SU-DHL-6 (cell line): Measurements from ENCODE around the gene CTNNBL1.
A peak's percentile ranks its signal among the peaks of the same experiment; 100 is the strongest.

Experiments
- H2AFZ ChIP-seq: fragments of 200-600 bp; sonication (generic); 2 replicates; pipeline ENCODE4 v1.6.1; 2014; ENCODE audit warnings: low read depth, mild to moderate bottlenecking, moderate library complexity, mixed read lengths, antibody characterized with exemption, low read length; ENCODE audit not compliant: severe bottlenecking
- H3F3A ChIP-seq: fragments of 200-600 bp; shearing (Covaris generic); 2 replicates; pipeline ENCODE4 v1.6.0; 2016; ENCODE audit warnings: antibody characterized with exemption, mild to moderate bottlenecking; ENCODE audit not compliant: insufficient read depth
- H3K27ac ChIP-seq: fragments of 200-600 bp; sonication (generic); 2 replicates; pipeline ENCODE4 v1.5.1; 2016; ENCODE audit warnings: low read depth, mild to moderate bottlenecking, low read length, moderate library complexity, mixed read lengths
- H3K27me3 ChIP-seq: fragments of 200-600 bp; sonication (generic), shearing (Covaris generic); 2 replicates; pipeline ENCODE4 v1.6.0; 2014; ENCODE audit warnings: mild to moderate bottlenecking, low read length
- H3K36me3 ChIP-seq: fragments of 200-600 bp; sonication (generic); 2 replicates; pipeline ENCODE4 v1.6.1; 2014; ENCODE audit warnings: mild to moderate bottlenecking, low read length, mixed read lengths
- H3K4me2 ChIP-seq: fragments of 300-600, 200-600 bp; shearing (Covaris generic), sonication (generic); 2 replicates; pipeline ENCODE4 v1.6.0; 2014; ENCODE audit warnings: low read length, low read depth, mild to moderate bottlenecking; ENCODE audit not compliant: poor library complexity, severe bottlenecking
- H3K4me3 ChIP-seq: fragments of 200-600 bp; sonication (generic); 2 replicates; pipeline ENCODE4 v1.5.1; 2014; ENCODE audit warnings: antibody characterized with exemption, low read length, mild to moderate bottlenecking, mixed read lengths; ENCODE audit not compliant: insufficient read depth, poor library complexity, severe bottlenecking
- H3K79me2 ChIP-seq: fragments of 200-600 bp; sonication (generic); 2 replicates; pipeline ENCODE4 v1.6.1; 2014; ENCODE audit warnings: mild to moderate bottlenecking, low read length, moderate library complexity; ENCODE audit not compliant: insufficient read depth
- H3K9ac ChIP-seq: fragments of 200-600 bp; sonication (generic); 2 replicates; pipeline ENCODE4 v1.7.0; 2014; ENCODE audit warnings: mild to moderate bottlenecking, low read length
- H3K9me2 ChIP-seq: fragments of 200-600 bp; sonication (generic); replicated peaks from 2 replicates; pipeline ENCODE4 v1.6.1; 2014; ENCODE audit warnings: low read length; ENCODE audit not compliant: insufficient read depth
- H3K9me3 ChIP-seq: fragments of 200-600 bp; sonication (generic); 2 replicates; pipeline ENCODE4 v1.6.1; 2014; ENCODE audit warnings: low read length, mixed read lengths; ENCODE audit not compliant: insufficient read depth
- H4K20me1 ChIP-seq: fragments of 200-600 bp; sonication (generic); 2 replicates; pipeline ENCODE4 v1.6.1; 2014; ENCODE audit warnings: low read depth, mild to moderate bottlenecking, antibody characterized with exemption, low read length, moderate library complexity, mixed read lengths
- CTCF ChIP-seq: fragments of 200-600 bp; sonication (generic); IDR thresholded peaks from one replicate; pipeline ENCODE4 v1.5.1; 2017; ENCODE audit warnings: antibody characterized with exemption, mild to moderate bottlenecking, low read length, moderate library complexity; ENCODE audit not compliant: insufficient read depth, poor library complexity, severe bottlenecking
- EZH2phosphoT487 ChIP-seq: fragments of 200-600 bp; sonication (generic), shearing (Covaris generic); conservative IDR thresholded peaks from 2 replicates; pipeline ENCODE4 v1.6.1; 2018; ENCODE audit warnings: mild to moderate bottlenecking, antibody characterized with exemption, low read length, moderate library complexity, mixed read lengths

CTNNBL1 gene

GRCh38 chr20:37693635-37694626 lies at the start of gene CTNNBL1:
Gene CTNNBL1, plus strand, starts transcription at chr20:37694030. Its CDS starts 93 bp downstream, at chr20:37694123.
- TF ChIP-seq EZH2phosphoT487 (no peak), CTCF (no peak)
- H3K9me3 ChIP-seq = no peaks in the 10 kb centered on the region
- peaks cover 41% of the 10 kb centered on the region for H3K79me2 ChIP-seq
- H3K4me3 ChIP-seq = peak within 1 kb of the TSS; percentile 87
- H3K9me2 ChIP-seq = no peaks in the 10 kb centered on the region
- H2AFZ ChIP-seq = peak within 1 kb of the TSS; percentile 97
- H3K4me2 ChIP-seq = peak within 1 kb of the TSS; percentile 93
- no peaks in the 10 kb centered on the region for H3F3A ChIP-seq
- H3K27ac ChIP-seq = no peak within 1 kb of the TSS
- peak within 1 kb of the TSS; percentile 80 for H3K9ac ChIP-seq
- no peaks in the 10 kb centered on the region for H3K36me3 ChIP-seq
- no peaks in the 10 kb centered on the region for H3K27me3 ChIP-seq
- H4K20me1 ChIP-seq = no peaks in the 10 kb centered on the region

- no peak overlapping the region for H2AFZ ChIP-seq
- H3K4me3 ChIP-seq = no peak overlapping the region
- H3K79me2 ChIP-seq = no peaks in the 10 kb centered on the region
- H3K9ac ChIP-seq = no peak overlapping the region
- no peaks in the 10 kb centered on the region for H3K9me2 ChIP-seq
- H3K36me3 ChIP-seq = no peaks in the 10 kb centered on the region
- no peaks in the 10 kb centered on the region for H3K9me3 ChIP-seq
- H3K4me2 ChIP-seq = no peak overlapping the region
- H4K20me1 ChIP-seq = no peaks in the 10 kb centered on the region
- no peak overlapping the region for H3K27ac ChIP-seq
- no peaks in the 10 kb centered on the region for H3F3A ChIP-seq
- no peaks in the 10 kb centered on the region for H3K27me3 ChIP-seq
- no peak for TF ChIP-seq CTCF
- no peak for TF ChIP-seq EZH2phosphoT487
Observed at GRCh38 chr20:37644605-37645004, 49.2 kb upstream of the CTNNBL1 start.

GRCh38 chr20:37647946-37648345 lies 45.9 kb upstream of the CTNNBL1 start:
- Histone ChIP-seq H3K79me2 (no peaks in the 10 kb centered on the region), H3K27ac (no peak overlapping the region), H3K9ac (no peak overlapping the region), H3K9me2 (no peaks in the 10 kb centered on the region), H3K4me2 (no peak overlapping the region), H3K36me3 (no peaks in the 10 kb centered on the region), H4K20me1 (no peaks in the 10 kb centered on the region), H3K27me3 (no peaks in the 10 kb centered on the region), H3K9me3 (no peaks in the 10 kb centered on the region), H2AFZ (no peak overlapping the region), H3F3A (no peaks in the 10 kb centered on the region), H3K4me3 (no peak overlapping the region)
- TF ChIP-seq CTCF (no peak), EZH2phosphoT487 (no peak)
